NCI-H1436 (cell line): ENCODE measurements around the gene TAB3.

Experiments used
- DNase-seq: peaks from one replicate; lab custom pipeline; 2025; lab: John Stamatoyannopoulos, UW

TAB3 gene

GRCh38 chrX:30889147-30890140 lies at the start of gene TAB3:
TAB3 (minus strand) TSS chrX:30889254; CDS start chrX:30859588, 29,666 bp downstream.
- DNase-seq, result peak; percentile 92

- no peak for DNase-seq
Observed at GRCh38 chrX:30938295-30938694, 49.2 kb upstream of the TAB3 start.

GRCh38 chrX:30935985-30936384 lies 46.9 kb upstream of the TAB3 start:
- DNase-seq, result no peak

- no peak for DNase-seq
Observed at GRCh38 chrX:30931920-30932319, 42.9 kb upstream of the TAB3 start.

- DNase-seq, result no peak
Observed at GRCh38 chrX:30930679-30931078, 41.6 kb upstream of the TAB3 start.

GRCh38 chrX:30930143-30930542 lies 41.1 kb upstream of the TAB3 start:
- no peak for DNase-seq

GRCh38 chrX:30920271-30920670 lies 31.2 kb upstream of the TAB3 start:
- DNase-seq, result no peak

- DNase-seq, result no peak
Observed at GRCh38 chrX:30918480-30918879, 29.4 kb upstream of the TAB3 start.

- no peak for DNase-seq
Observed at GRCh38 chrX:30913492-30913891, 24.4 kb upstream of the TAB3 start.

- DNase-seq, result no peak
Observed at GRCh38 chrX:30910124-30910860, 21.2 kb upstream of the TAB3 start.

- no peak for DNase-seq
Observed at GRCh38 chrX:30906726-30907125, 17.7 kb upstream of the TAB3 start.

- no peak for DNase-seq
Observed at GRCh38 chrX:30905321-30905720, 16.3 kb upstream of the TAB3 start.

- DNase-seq, result no peak
Observed at GRCh38 chrX:30904632-30905031, 15.6 kb upstream of the TAB3 start.

GRCh38 chrX:30904186-30904585 lies 15.1 kb upstream of the TAB3 start:
- DNase-seq, result no peak

- no peak for DNase-seq
Observed at GRCh38 chrX:30900227-30900626, 11.2 kb upstream of the TAB3 start.

- no peak for DNase-seq
Observed at GRCh38 chrX:30898886-30899285, 9.8 kb upstream of the TAB3 start.

- DNase-seq, result no peak
Observed at GRCh38 chrX:30895370-30895769, 6.3 kb upstream of the TAB3 start.

- no peak for DNase-seq
Observed at GRCh38 chrX:30893206-30893605, 4.2 kb upstream of the TAB3 start.

GRCh38 chrX:30892591-30892990 lies 3.5 kb upstream of the TAB3 start:
- no peak for DNase-seq

- DNase-seq, result no peak
Observed at GRCh38 chrX:30888526-30889146, 418 bp downstream of the TAB3 start.

- no peak for DNase-seq
Observed at GRCh38 chrX:30887721-30888120, 1.3 kb downstream of the TAB3 start.

- DNase-seq, result no peak
Observed at GRCh38 chrX:30887288-30887687, 1.8 kb downstream of the TAB3 start.

- DNase-seq, result no peak
Observed at GRCh38 chrX:30885136-30885535, 3.9 kb downstream of the TAB3 start.
